HG03342 (cell line): ENCODE results near the gene PCCA.
"Not testable (repeated sequence)": the region's sequence is repeated elsewhere in the genome, so short reads cannot be mapped to it uniquely, and the experiment has no call there.

Experiments used
- ATAC-seq: cut with Tn5 transposase; IDR thresholded peaks from one replicate; pipeline ENCODE4 v1.9.1; 2021; ENCODE audit warnings: mild to moderate bottlenecking, moderate library complexity; ENCODE audit not compliant: unreplicated experiment

The PCCA gene

GRCh38 chr13:100347968-100348367 is 259.1 kb downstream of the PCCA start:
- ATAC-seq, result no peak

- no peak for ATAC-seq
These were observed 260.7 kb downstream of the PCCA start for GRCh38 chr13:100349594-100349993.

- no peak for ATAC-seq
These were observed 261.7 kb downstream of the PCCA start for GRCh38 chr13:100350601-100351000.

- ATAC-seq, result no peak
These were observed 267.5 kb downstream of the PCCA start for GRCh38 chr13:100356426-100356825.

- ATAC-seq, result no peak
These were observed 268.0 kb downstream of the PCCA start for GRCh38 chr13:100356889-100357288.

- ATAC-seq, result no peak
These were observed 268.9 kb downstream of the PCCA start for GRCh38 chr13:100357764-100358163.

- no peak for ATAC-seq
These were observed 272.6 kb downstream of the PCCA start for GRCh38 chr13:100361504-100361903.

- ATAC-seq, result no peak
These were observed 273.5 kb downstream of the PCCA start for GRCh38 chr13:100362371-100362770.

- ATAC-seq, result no peak
These were observed 273.9 kb downstream of the PCCA start for GRCh38 chr13:100362781-100363180.

GRCh38 chr13:100363285-100363711 is 274.4 kb downstream of the PCCA start:
- ATAC-seq, result no peak

- ATAC-seq, result no peak
These were observed 275.0 kb downstream of the PCCA start for GRCh38 chr13:100363874-100364273.

GRCh38 chr13:100364591-100364990 is 275.7 kb downstream of the PCCA start:
- no peak for ATAC-seq

- ATAC-seq, result no peak
These were observed 276.8 kb downstream of the PCCA start for GRCh38 chr13:100365680-100366079.

GRCh38 chr13:100378533-100378932 is 289.6 kb downstream of the PCCA start:
- no peak for ATAC-seq

GRCh38 chr13:100381595-100382224 is 292.8 kb downstream of the PCCA start:
- ATAC-seq, result no peak

GRCh38 chr13:100382785-100383184 is 293.9 kb downstream of the PCCA start:
- ATAC-seq, result no peak

GRCh38 chr13:100387416-100387815 is 298.5 kb downstream of the PCCA start:
- ATAC-seq, result no peak

GRCh38 chr13:100388150-100388549 is 299.3 kb downstream of the PCCA start:
- ATAC-seq, result not testable (repeated sequence)

- no peak for ATAC-seq
These were observed 300.0 kb downstream of the PCCA start for GRCh38 chr13:100388923-100389322.

GRCh38 chr13:100389617-100390016 is 300.7 kb downstream of the PCCA start:
- no peak for ATAC-seq

GRCh38 chr13:100392709-100393630 is 304.1 kb downstream of the PCCA start:
- ATAC-seq, result peak; percentile 63
